MCF 10A (cell line): ENCODE results near the gene BIRC5. TPM values are rescaled to one million over a fixed set of nuclear protein-coding genes. Genes with fewer than 3 reads are reported as not detected.

ENCODE experiments used
- BruUV-seq: library from RNA; stranded (reverse); fragments of 400-500 nt; replicated peaks from 2 replicates; lab custom pipeline; 2021; lab: Mats Ljungman, UMichigan
- CTCF ChIA-PET: fragments of 300-600 bp; sonication (Branson Sonifier 250); formaldehyde crosslinking; extraction: SDS; loops from one replicate; lab custom pipeline; 2021; ENCODE audit warnings: antibody characterized with exemption, inconsistent platforms; lab: Yijun Ruan, JAX
- POLR2A ChIA-PET: fragments of 300-600, 350-650 bp; sonication (Branson Sonifier 250); formaldehyde crosslinking; extraction: SDS; loops from one replicate; lab custom pipeline; 2020; ENCODE audit warnings: antibody characterized with exemption, inconsistent platforms; lab: Yijun Ruan, JAX
- DNase-seq: peaks from one replicate; pipeline ENCODE4 v3.0.0-alpha.2; 2018; ENCODE audit not compliant: unreplicated experiment
- H3K27ac Mint-ChIP-seq: one replicate; pipeline ENCODE4 v1.8.0; 2022; ENCODE audit warnings: mild to moderate bottlenecking, low read depth, mixed read lengths; ENCODE audit not compliant: unreplicated experiment
- H3K27me3 Mint-ChIP-seq: one replicate; pipeline ENCODE4 v1.8.0; 2022; ENCODE audit warnings: mixed read lengths; ENCODE audit not compliant: insufficient read depth, unreplicated experiment
- H3K36me3 Mint-ChIP-seq: one replicate; pipeline ENCODE4 v1.8.0; 2022; ENCODE audit warnings: mild to moderate bottlenecking, moderate library complexity, mixed read lengths; ENCODE audit not compliant: insufficient read depth, unreplicated experiment
- H3K4me1 Mint-ChIP-seq: one replicate; pipeline ENCODE4 v1.8.0; 2022; ENCODE audit warnings: mixed read lengths; ENCODE audit not compliant: insufficient read depth, unreplicated experiment
- H3K4me3 Mint-ChIP-seq: one replicate; pipeline ENCODE4 v1.8.0; 2022; ENCODE audit warnings: mild to moderate bottlenecking, moderate library complexity, mixed read lengths; ENCODE audit not compliant: unreplicated experiment
- H3K9me3 Mint-ChIP-seq: one replicate; pipeline ENCODE4 v1.8.0; 2022; ENCODE audit warnings: mixed read lengths; ENCODE audit not compliant: unreplicated experiment
- intact Hi-C: fragments of 100-400 bp; cut with micrococcal nuclease; formaldehyde crosslinking; loops from 2 replicates; pipeline ENCODE4 v1.14.1; 2022
- total RNA-seq: library from RNA; stranded (reverse); gene quantifications from 2 replicates; pipeline ENCODE4 v1.2.3, GENCODE V29; 2022
- TF ChIP-seq, protein P1 (sequence below): fragments of 200-600 bp; IDR thresholded peaks from one replicate; pipeline ENCODE4 v1.8.0; 2022; ENCODE audit warnings: antibody characterized with exemption, mild to moderate bottlenecking; ENCODE audit not compliant: unreplicated experiment

Gene BIRC5
- total RNA-seq, 1 experiment from 2014 or later, result 45.6 TPM

DNA sequence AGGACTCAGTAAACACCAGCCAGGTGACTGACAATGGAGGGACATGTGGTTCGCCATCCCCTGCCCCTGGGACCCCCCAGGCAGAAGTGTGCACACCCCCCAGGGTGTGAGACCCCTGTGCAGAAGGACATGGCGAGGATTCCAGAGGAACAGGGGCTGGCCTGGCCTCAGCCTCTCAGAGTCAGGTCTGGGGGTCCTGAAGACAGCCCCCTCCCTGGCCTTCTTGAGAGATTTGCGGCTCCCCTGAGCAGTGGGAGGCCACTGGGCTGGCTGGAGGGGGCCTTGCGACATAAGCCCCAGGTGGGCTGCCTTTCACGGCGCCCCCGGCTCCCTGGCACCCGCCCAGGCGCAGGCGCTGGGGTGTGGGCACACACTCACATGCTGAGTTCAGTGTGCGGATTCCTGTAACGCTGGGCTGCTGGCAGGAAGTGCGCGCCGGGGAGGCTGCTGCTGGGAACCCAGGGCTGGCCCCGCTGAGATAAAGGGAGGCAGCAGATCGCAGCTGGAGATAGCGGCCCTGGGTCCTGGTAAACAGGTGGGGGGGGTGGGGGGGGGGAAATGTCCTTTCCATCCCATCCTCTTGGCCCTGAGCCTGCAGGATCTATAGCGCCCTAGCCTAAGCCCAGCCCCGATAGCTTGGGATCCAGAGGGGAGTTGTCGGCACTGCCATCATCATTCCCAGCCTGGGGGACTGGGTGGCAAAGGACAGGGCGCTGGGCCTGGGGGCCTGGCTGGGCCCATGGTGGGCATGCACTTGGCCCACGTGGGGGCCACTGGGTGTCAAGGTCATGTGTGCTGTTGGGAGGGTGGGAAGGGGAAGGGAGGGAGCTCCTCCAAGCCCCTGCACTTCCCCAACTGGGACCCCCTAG is 44.5 kb downstream of the BIRC5 start:
- H3K27me3 Mint-ChIP-seq, result no peaks in the 10 kb centered on the region
- no TSS peak for BruUV-seq
- ChIA-PET CTCF (interaction anchor here (0.6 to 1.7 kb wide), 4 partner anchors 9 to 173 kb away, joined by 3 to 5 read pairs (median 3); no protein-coding TSS in a partner anchor), POLR2A (no interaction called here)
- DNase-seq, result no peak
- H3K4me3 Mint-ChIP-seq, result no peak overlapping the region
- intact Hi-C loops, result no loop called here
- no peak overlapping the region for H3K27ac Mint-ChIP-seq
- TF ChIP-seq, protein P1, sequence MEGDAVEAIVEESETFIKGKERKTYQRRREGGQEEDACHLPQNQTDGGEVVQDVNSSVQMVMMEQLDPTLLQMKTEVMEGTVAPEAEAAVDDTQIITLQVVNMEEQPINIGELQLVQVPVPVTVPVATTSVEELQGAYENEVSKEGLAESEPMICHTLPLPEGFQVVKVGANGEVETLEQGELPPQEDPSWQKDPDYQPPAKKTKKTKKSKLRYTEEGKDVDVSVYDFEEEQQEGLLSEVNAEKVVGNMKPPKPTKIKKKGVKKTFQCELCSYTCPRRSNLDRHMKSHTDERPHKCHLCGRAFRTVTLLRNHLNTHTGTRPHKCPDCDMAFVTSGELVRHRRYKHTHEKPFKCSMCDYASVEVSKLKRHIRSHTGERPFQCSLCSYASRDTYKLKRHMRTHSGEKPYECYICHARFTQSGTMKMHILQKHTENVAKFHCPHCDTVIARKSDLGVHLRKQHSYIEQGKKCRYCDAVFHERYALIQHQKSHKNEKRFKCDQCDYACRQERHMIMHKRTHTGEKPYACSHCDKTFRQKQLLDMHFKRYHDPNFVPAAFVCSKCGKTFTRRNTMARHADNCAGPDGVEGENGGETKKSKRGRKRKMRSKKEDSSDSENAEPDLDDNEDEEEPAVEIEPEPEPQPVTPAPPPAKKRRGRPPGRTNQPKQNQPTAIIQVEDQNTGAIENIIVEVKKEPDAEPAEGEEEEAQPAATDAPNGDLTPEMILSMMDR, result no peak
- no peaks in the 10 kb centered on the region for H3K36me3 Mint-ChIP-seq
- H3K9me3 Mint-ChIP-seq, result peaks cover 7% of the 10 kb centered on the region
- peaks cover 6% of the 10 kb centered on the region for H3K4me1 Mint-ChIP-seq

DNA sequence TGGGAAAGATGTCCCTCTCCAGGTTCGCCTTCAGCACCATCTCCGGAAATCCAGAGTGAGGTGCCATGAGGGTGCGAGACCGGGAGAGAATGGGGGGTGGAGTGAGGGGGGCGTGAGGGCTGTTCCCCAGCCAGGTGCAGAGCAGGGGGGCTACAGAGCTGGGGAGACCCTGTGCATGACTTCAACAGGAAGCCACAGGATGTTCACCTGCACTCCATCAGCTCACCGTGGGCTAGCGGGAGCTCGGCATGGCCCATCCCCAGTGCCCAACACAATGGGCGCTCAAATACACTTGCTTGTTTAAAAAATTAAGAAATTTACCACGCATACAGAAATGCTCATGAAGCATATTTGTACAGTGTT is 45.1 kb downstream of the BIRC5 start:
- no TSS peak for BruUV-seq
- Mint-ChIP-seq H3K4me3 (no peak overlapping the region), H3K27ac (no peak overlapping the region), H3K36me3 (no peaks in the 10 kb centered on the region), H3K4me1 (peaks cover 6% of the 10 kb centered on the region), H3K9me3 (peaks cover 7% of the 10 kb centered on the region), H3K27me3 (no peaks in the 10 kb centered on the region)
- ChIA-PET POLR2A (no interaction called here), CTCF (interaction anchor here (0.7 to 1.7 kb wide), 2 partner anchors 10 to 14 kb away, joined by 3 to 5 read pairs; no protein-coding TSS in a partner anchor)
- intact Hi-C loops, result no loop called here
- DNase-seq, result no peak
- TF ChIP-seq, protein P1, result no peak

DNA sequence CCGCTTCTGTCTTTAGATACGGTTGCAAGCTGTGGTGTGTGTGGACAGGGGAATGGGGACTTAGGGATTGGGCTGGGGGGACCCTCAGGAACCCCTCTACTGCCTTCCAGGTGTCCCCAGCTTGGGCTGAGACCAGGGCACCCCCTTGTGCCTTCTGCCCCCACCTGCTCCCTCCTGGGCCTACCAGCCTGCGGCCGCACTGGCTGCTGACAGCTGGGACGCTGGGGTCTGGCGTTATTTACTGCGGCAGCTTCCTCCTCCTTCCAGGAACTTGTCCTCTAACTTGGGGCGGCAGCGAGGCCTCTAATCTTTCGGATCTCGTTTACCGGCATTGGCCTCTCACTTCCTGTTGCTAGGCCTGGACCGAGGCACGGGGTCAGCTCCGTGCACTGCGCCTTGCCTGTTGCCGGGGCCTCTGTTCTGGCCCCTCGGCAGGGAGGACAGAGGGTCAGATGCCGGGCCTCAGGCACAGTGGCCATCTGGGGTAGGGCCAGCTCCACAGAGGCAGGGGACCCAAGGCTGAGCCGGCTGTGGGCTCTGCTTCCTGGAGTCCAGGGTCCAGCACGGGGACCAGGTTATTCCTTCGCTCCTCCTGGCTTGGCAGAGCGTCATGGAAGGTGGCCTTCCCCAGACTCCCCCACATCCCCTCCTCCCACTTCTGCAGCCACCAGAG is 49.1 kb downstream of the BIRC5 start:
- POLR2A ChIA-PET, result no interaction called here
- Mint-ChIP-seq H3K27ac (no peak overlapping the region), H3K4me3 (no peak overlapping the region), H3K27me3 (no peaks in the 10 kb centered on the region), H3K4me1 (no peaks in the 10 kb centered on the region), H3K9me3 (no peaks in the 10 kb centered on the region), H3K36me3 (no peaks in the 10 kb centered on the region)
- intact Hi-C loops, result no loop called here
- CTCF ChIA-PET, result interaction anchor here (1.5 kb wide), 1 partner anchor 13 kb away, joined by 5 read pairs; no protein-coding TSS in a partner anchor
- no TSS peak for BruUV-seq
- TF ChIP-seq, protein P1, result no peak
- DNase-seq, result no peak

DNA sequence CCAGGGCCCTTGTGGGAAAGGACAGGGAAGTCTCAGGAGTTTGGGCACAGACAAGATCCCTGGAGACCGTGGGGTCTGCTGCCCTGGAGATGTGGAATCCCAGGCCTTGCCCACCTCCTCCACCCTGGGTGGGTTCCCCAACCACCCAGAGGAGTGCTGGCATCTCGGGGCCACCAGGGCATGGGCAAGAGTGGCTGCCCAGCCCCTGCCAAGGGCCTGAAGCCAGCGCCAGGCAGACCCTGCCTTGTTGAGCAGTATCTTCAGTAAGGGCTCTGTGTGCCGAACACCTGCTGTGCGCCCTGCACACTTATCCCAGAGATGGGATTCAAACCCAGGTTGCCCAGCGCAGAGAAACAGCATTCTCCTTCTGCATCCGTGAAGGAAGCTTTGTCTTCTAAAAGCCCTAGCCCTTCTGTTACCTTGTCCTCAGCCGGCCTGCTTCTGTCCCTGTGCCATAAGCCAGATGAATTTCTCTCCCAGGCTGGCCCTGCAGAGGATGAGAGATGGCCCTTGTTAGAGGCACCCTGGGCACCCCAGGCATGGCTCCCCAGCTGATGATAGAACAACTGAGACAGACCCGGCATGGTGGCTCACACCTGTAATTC is 49.8 kb downstream of the BIRC5 start:
- DNase-seq, result no peak
- no TSS peak for BruUV-seq
- H3K9me3 Mint-ChIP-seq, result no peaks in the 10 kb centered on the region
- no peak overlapping the region for H3K27ac Mint-ChIP-seq
- TF ChIP-seq, protein P1, result no peak
- H3K27me3 Mint-ChIP-seq, result no peaks in the 10 kb centered on the region
- CTCF ChIA-PET, result no interaction called here
- no peaks in the 10 kb centered on the region for H3K36me3 Mint-ChIP-seq
- POLR2A ChIA-PET, result no interaction called here
- no peaks in the 10 kb centered on the region for H3K4me1 Mint-ChIP-seq
- intact Hi-C loops, result no loop called here
- H3K4me3 Mint-ChIP-seq, result no peak overlapping the region
